GM12865 (cell line): ENCODE data around the gene KRTAP9-6.

ENCODE experiments used
- DNase-seq: peaks from one replicate; pipeline ENCODE4 v3.0.0; 2010; ENCODE audit warnings: low read depth
- H3K4me3 ChIP-seq: 2 replicates; pipeline ENCODE4 v1.5.1; 2011; ENCODE audit warnings: mild to moderate bottlenecking, low read depth, low read length, control low read depth
- CTCF ChIP-seq: IDR thresholded peaks from 2 replicates; pipeline ENCODE4 v1.5.1; 2011; ENCODE audit warnings: low read length, control low read depth, low read depth, inconsistent platforms; ENCODE audit not compliant: insufficient read depth; ENCODE audit errors: missing control alignments

Gene KRTAP9-6

GRCh38 chr17:41287050-41287449 is 21.9 kb downstream of the KRTAP9-6 start:
- DNase-seq: no peak
- no peak for TF ChIP-seq CTCF
- no peak overlapping the region for H3K4me3 ChIP-seq

GRCh38 chr17:41294016-41294415 is 28.8 kb downstream of the KRTAP9-6 start:
- no peak overlapping the region for H3K4me3 ChIP-seq
- no peak for DNase-seq
- TF ChIP-seq CTCF: no peak

GRCh38 chr17:41296846-41297245 is 31.7 kb downstream of the KRTAP9-6 start:
- H3K4me3 ChIP-seq: no peak overlapping the region
- TF ChIP-seq CTCF: no peak
- DNase-seq: no peak

- no peak for DNase-seq
- no peak overlapping the region for H3K4me3 ChIP-seq
- TF ChIP-seq CTCF: no peak
These were observed 33.4 kb downstream of the KRTAP9-6 start for GRCh38 chr17:41298458-41299135.

GRCh38 chr17:41301204-41301790 is 36.1 kb downstream of the KRTAP9-6 start:
- H3K4me3 ChIP-seq: no peak overlapping the region
- DNase-seq: no peak
- no peak for TF ChIP-seq CTCF

- no peak for DNase-seq
- TF ChIP-seq CTCF: no peak
These were observed 37.0 kb downstream of the KRTAP9-6 start, which contains the start of gene KRTAP29-1 for GRCh38 chr17:41301916-41302901. TSS of gene KRTAP29-1 (minus strand) at chr17:41302851. CDS start at chr17:41302851, 0 bp downstream.

More at GRCh38 chr17:41301916-41302901, 37.0 kb downstream of the KRTAP9-6 start, which contains the start of gene KRTAP29-1:
- H3K4me3 ChIP-seq: no peak within 1 kb of the TSS
